Right lobe of liver (tissue), 6 donors: ENCODE results near the gene MKI67. TPM values are rescaled to one million over a fixed set of nuclear protein-coding genes. Genes with fewer than 3 reads are reported as not detected.

ENCODE experiments used
- ATAC-seq, 4 donors: fragments of 200-7000 bp; cut with Tn5 transposase; one replicate each; pipeline ENCODE4 v1.9.1; 2020; ENCODE audit warnings: mild to moderate bottlenecking in 4 of 4, moderate library complexity in 4 of 4
- DNase-seq, 3 donors: peaks; one replicate each; pipeline ENCODE4 v3.0.0-alpha.2; 2020
- H3K27ac ChIP-seq, 3 donors: fragments of 200-600 bp; one replicate each; pipeline ENCODE4 v1.8.0; 2022
- H3K27me3 ChIP-seq, 2 donors: fragments of 200-600 bp; one replicate each; pipeline ENCODE4 v1.8.0; 2022
- H3K36me3 ChIP-seq, 4 donors: fragments of 200-600 bp; sonication (generic) in 1 of 4; one replicate each; pipeline versions ENCODE4 v1.5.1 to v1.8.0; 2017 to 2022; ENCODE audit warnings: control low read depth in 1 of 4
- H3K4me1 ChIP-seq, 4 donors: fragments of 200-600 bp; sonication (generic) in 1 of 4; one replicate each; pipeline versions ENCODE4 v1.5.1 to v1.8.0; 2017 to 2022; ENCODE audit warnings: control low read depth in 1 of 4
- H3K4me3 ChIP-seq, 3 donors: fragments of 200-600 bp; one replicate each; pipeline ENCODE4 v1.8.0; 2022
- H3K9me3 ChIP-seq, 4 donors: fragments of 200-600 bp; sonication (generic) in 1 of 4; one replicate each; pipeline versions ENCODE4 v1.5.1 to v1.8.0; 2017 to 2022; ENCODE audit warnings: control low read depth in 1 of 4
- POLR2A ChIP-seq: fragments of 450-650 bp; IDR thresholded peaks from one replicate; pipeline ENCODE4 v1.6.1; 2017; ENCODE audit warnings: antibody characterized with exemption, mild to moderate bottlenecking
- WGBS: methylation state at CpG from one replicate; pipeline ENCODE4 v1.1.6; 2018; ENCODE audit warnings: low coverage, low lambda C conversion rate; ENCODE audit not compliant: insufficient coverage; ENCODE audit errors: missing lambda C conversion rate; 5-methylcytosine and 5-hydroxymethylcytosine counted together
- intact Hi-C, 2 donors: fragments of 100-400 bp; cut with DNase I; formaldehyde crosslinking; loops; one replicate each; pipeline versions ENCODE4 v1.11.2 to v1.14.1; 2022
- total RNA-seq, 6 experiments: library from RNA; depleted of rRNA in 2 of 6; stranded (reverse); fragments of >200 nt in 2 of 6; fragmentation: NEBNext Ultra II Directional in 3 of 6; extraction: Animal tissue kit (Norgen Biotek cat#: 25700) in 3 of 6; gene quantifications; one replicate each; pipeline versions ENCODE4 v1.1.0 to v1.2.4, GENCODE V29; 2016 to 2023
- TF ChIP-seq, protein P1 (sequence below), 4 donors: fragments of 200-600 bp in 3 of 4; fragments of 450-650 bp in 1 of 4; IDR thresholded peaks; one replicate each; pipeline versions ENCODE4 v1.5.1 to v1.8.0; 2016 to 2022; ENCODE audit warnings: antibody characterized with exemption in 4 of 4, mild to moderate bottlenecking in 2 of 4
- donor health status: DM: no; HTN: yes; CAD: no.
- donor health status: DM: no; HTN: no; CAD: no.
- donor health status: DM: no; HTN: no; CAD: no.
- donor health status: DM: no; HTN: yes; CAD: no.
- donor health status: DM: no; HTN: yes; CAD: no.

Gene MKI67
- total RNA-seq, 6 experiments from 2014 or later, result 0.42 to 4.6 (median 1.9) TPM

DNA sequence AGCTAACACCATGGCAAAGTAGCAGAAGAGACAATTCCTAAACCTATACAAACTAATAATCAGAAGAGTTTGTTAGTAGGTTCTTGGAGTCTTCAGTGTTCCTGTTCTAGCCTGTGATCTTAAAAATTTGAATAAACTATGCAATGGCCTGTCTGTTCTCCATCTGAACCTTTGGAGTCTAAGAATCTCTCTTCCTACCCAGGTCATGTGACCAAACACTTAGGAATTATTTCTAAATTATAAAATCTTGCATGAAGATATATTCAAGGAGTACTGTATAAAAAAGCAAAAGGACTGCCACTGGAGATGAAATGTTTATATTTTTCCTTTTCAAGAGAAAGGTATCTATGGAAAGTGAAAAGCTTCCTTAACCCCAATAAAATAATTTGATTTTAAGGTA, 2.4 kb downstream of the MKI67 start:
- Histone ChIP-seq H3K36me3 (no peaks in the 10 kb centered on the region), H3K4me3 (no peak overlapping the region), H3K4me1 (peaks cover 0 to 15% (median 4%) of the 10 kb centered on the region in 4 donors), H3K9me3 (no peaks in the 10 kb centered on the region), H3K27ac (no peak overlapping the region), H3K27me3 (peaks cover 0 to 28% of the 10 kb centered on the region in 2 donors)
- intact Hi-C loops, result no loop called here
- DNase-seq, result no peak
- no peak for ATAC-seq
- TF ChIP-seq, protein P1, sequence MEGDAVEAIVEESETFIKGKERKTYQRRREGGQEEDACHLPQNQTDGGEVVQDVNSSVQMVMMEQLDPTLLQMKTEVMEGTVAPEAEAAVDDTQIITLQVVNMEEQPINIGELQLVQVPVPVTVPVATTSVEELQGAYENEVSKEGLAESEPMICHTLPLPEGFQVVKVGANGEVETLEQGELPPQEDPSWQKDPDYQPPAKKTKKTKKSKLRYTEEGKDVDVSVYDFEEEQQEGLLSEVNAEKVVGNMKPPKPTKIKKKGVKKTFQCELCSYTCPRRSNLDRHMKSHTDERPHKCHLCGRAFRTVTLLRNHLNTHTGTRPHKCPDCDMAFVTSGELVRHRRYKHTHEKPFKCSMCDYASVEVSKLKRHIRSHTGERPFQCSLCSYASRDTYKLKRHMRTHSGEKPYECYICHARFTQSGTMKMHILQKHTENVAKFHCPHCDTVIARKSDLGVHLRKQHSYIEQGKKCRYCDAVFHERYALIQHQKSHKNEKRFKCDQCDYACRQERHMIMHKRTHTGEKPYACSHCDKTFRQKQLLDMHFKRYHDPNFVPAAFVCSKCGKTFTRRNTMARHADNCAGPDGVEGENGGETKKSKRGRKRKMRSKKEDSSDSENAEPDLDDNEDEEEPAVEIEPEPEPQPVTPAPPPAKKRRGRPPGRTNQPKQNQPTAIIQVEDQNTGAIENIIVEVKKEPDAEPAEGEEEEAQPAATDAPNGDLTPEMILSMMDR (IDR thresholded peaks at IDR 0.05), result no peak
- TF ChIP-seq POLR2A, result no peak

DNA sequence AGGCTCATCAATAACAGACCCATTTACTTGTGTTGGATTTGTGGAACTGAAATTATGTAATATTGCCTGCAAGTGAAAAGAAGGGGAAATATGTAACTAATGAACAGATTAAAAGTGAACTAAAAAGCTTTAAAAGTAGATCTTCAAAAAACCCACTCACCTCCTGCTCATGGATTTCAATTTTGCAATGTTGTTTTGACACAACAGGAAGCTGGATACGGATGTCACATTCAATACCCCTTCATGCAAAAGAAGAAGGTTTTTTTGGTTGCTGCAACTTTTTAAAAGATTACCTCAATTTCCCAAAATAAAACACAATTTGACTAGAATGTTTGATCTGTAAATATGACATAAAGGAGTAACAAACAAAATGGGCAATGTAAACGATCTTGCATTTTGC, 3.3 kb downstream of the MKI67 start:
- WGBS, result 68% methylated on average over 2 of the region's 2 CpGs
- H3K36me3 ChIP-seq, result no peaks in the 10 kb centered on the region
- H3K4me3 ChIP-seq, result no peak overlapping the region
- DNase-seq, result no peak
- no peak for ATAC-seq
- peaks cover 0 to 15% (median 4%) of the 10 kb centered on the region in 4 donors for H3K4me1 ChIP-seq
- TF ChIP-seq POLR2A, result no peak
- TF ChIP-seq, protein P1 (IDR thresholded peaks at IDR 0.05), result no peak
- intact Hi-C loops, result no loop called here
- H3K27me3 ChIP-seq, result peaks cover 0 to 28% of the 10 kb centered on the region in 2 donors
- no peak overlapping the region for H3K27ac ChIP-seq
- no peaks in the 10 kb centered on the region for H3K9me3 ChIP-seq

DNA sequence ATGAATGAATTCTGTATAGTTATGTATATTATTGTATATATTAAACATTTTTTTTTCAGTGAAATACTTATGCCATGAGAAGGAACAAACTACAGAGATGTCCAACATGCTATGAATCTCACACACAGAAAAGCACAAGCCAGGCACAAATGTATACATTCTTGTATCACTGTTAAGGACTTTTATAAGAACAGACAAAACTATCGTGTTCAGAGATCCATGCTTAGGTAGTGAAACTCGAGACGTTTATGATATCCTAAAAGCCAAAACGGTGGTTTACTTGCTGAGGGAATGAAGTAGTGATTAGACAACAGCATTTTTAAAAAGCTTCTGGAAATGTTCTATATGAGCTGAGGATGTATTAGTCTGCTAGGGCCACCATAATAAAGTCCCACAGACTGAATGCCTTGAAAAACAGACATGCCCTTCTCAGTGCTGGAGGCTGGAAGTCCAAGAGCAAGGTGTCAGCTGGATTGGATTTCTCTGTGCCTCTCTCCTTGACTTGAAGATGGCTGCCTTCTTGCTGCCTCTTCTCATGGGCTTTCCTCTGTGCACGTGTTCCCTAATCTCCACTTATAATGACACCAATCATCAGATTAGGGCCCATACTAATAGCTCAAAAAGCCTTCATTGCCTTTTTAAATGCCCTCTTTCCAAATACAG, 4.3 kb downstream of the MKI67 start:
- intact Hi-C loops, result no loop called here
- 91% methylated on average over 5 of the region's 5 CpGs for WGBS
- DNase-seq (no peak), ATAC-seq (no peak)
- Histone ChIP-seq H3K36me3 (no peaks in the 10 kb centered on the region), H3K27me3 (peaks cover 0 to 28% of the 10 kb centered on the region in 2 donors), H3K4me3 (no peak overlapping the region), H3K27ac (no peak overlapping the region), H3K9me3 (no peaks in the 10 kb centered on the region), H3K4me1 (peaks cover 0 to 15% (median 4%) of the 10 kb centered on the region in 4 donors)
- TF ChIP-seq, protein P1 (IDR thresholded peaks at IDR 0.05), result no peak

DNA sequence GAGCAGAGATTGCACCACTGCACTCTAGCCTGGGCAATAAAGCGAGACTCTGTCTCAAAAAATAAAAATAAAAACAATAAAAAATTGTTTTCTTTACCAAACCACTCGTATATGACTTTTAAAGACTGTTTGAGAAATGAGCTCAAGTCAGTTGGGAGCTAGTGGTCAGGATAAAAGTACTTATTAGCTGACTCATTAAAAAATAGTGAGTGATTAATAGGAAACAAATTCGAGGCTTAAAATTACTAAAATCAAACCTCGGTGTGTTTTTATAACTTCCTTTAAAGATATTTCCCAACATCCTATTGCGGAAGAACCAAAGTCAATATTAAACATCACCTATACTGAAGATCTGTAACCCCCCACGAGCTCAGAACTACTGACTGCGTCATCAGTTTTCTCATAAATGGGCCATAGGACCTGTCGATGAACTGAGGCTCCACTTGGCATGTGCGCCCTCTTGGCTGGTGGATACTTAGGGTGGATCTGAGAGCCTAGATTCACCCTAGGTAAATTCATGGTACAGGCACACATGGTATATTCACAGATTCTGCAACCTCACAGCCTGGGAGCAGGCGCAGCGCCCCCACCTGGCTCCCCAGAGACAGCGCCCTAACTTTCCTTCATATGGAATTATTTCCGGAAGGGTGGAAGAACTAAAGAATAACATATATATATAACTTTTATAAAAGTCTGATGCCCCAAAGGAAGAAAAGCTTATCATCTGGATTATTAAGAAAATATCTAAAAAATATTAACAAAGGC, 9.2 kb downstream of the MKI67 start:
- H3K4me1 ChIP-seq, result no peaks in the 10 kb centered on the region
- intact Hi-C loops, result no loop called here
- no peaks in the 10 kb centered on the region for H3K36me3 ChIP-seq
- no peak overlapping the region for H3K27ac ChIP-seq
- no peaks in the 10 kb centered on the region for H3K9me3 ChIP-seq
- WGBS, result 80% methylated on average over 11 of the region's 13 CpGs
- H3K27me3 ChIP-seq, result no peaks in the 10 kb centered on the region
- DNase-seq (no peak), ATAC-seq (no peak)
- H3K4me3 ChIP-seq, result no peak overlapping the region
- no peak for TF ChIP-seq POLR2A
- TF ChIP-seq, protein P1 (IDR thresholded peaks at IDR 0.05), result no peak
